ENCODE data around the gene YJEFN3. TPM values are rescaled to one million over a fixed set of nuclear protein-coding genes. Genes with fewer than 3 reads are reported as not detected.

Gene YJEFN3
- total RNA-seq, 4 donors from 2014 or later, result 0.45 to 1.4 (median 0.96) TPM

GRCh38 chr19:19550485-19550929 is 21.8 kb downstream of the YJEFN3 start:
- TF ChIP-seq EP300 (IDR thresholded peaks at IDR 0.05), result no peak
- TF ChIP-seq POLR2A (IDR thresholded peaks at IDR 0.05), result no peak
- TF ChIP-seq CTCF (IDR thresholded peaks at IDR 0.05), result no peak
- no peak for TF ChIP-seq POLR2AphosphoS5 (IDR thresholded peaks at IDR 0.05)
- WGBS, 2 donors (ENCODE audit: low coverage in 1 of 2), result no CpG with 5 or more reads among the region's 8 CpGs
- no peak for ATAC-seq
- H3K36me3 ChIP-seq, result no peaks in the 10 kb centered on the region
- H3K27me3 ChIP-seq, result peaks cover 70% of the 10 kb centered on the region
- H3K4me1 ChIP-seq, result no peaks in the 10 kb centered on the region
- no peak overlapping the region for H3K4me3 ChIP-seq
- H3K9me3 ChIP-seq, result no peaks in the 10 kb centered on the region
- H3K27ac ChIP-seq, result no peak overlapping the region

GRCh38 chr19:19550972-19551852 is 22.5 kb downstream of the YJEFN3 start:
- no peaks in the 10 kb centered on the region for H3K4me1 ChIP-seq
- H3K27me3 ChIP-seq, result peaks cover 63% of the 10 kb centered on the region
- H3K4me3 ChIP-seq, result no peak overlapping the region
- no peak for TF ChIP-seq POLR2AphosphoS5 (IDR thresholded peaks at IDR 0.05)
- no peaks in the 10 kb centered on the region for H3K36me3 ChIP-seq
- H3K27ac ChIP-seq, result no peak overlapping the region
- ATAC-seq, result no peak
- H3K9me3 ChIP-seq, result no peaks in the 10 kb centered on the region
- 89 to 100% methylated on average over 1 to 2 of the region's 10 CpGs for WGBS, 2 donors (ENCODE audit: low coverage in 1 of 2)

GRCh38 chr19:19551853-19552192 is 23.1 kb downstream of the YJEFN3 start:
- Histone ChIP-seq H3K36me3 (no peaks in the 10 kb centered on the region), H3K4me1 (no peaks in the 10 kb centered on the region), H3K9me3 (no peaks in the 10 kb centered on the region), H3K27me3 (peaks cover 57% of the 10 kb centered on the region), H3K27ac (no peak overlapping the region), H3K4me3 (no peak overlapping the region)
- TF ChIP-seq POLR2AphosphoS5 (IDR thresholded peaks at IDR 0.05) (no peak), EP300 (IDR thresholded peaks at IDR 0.05) (no peak), POLR2A (IDR thresholded peaks at IDR 0.05) (no peak), CTCF (IDR thresholded peaks at IDR 0.05) (no peak)
- ATAC-seq, result no peak
- 80 to 83% methylated on average over 1 to 2 of the region's 14 CpGs for WGBS, 2 donors (ENCODE audit: low coverage in 1 of 2)

GRCh38 chr19:19552798-19553197 is 24.1 kb downstream of the YJEFN3 start:
- Histone ChIP-seq H3K4me3 (no peak overlapping the region), H3K36me3 (no peaks in the 10 kb centered on the region), H3K27ac (no peak overlapping the region), H3K27me3 (peaks cover 47% of the 10 kb centered on the region), H3K9me3 (no peaks in the 10 kb centered on the region), H3K4me1 (no peaks in the 10 kb centered on the region)
- ATAC-seq, result peak; percentile 23
- 10% methylated on average over 2 of the region's 6 CpGs; no CpG with 5 or more reads in 1 of the 2 donors for WGBS, 2 donors (ENCODE audit: low coverage in 1 of 2)
- TF ChIP-seq EP300 (IDR thresholded peaks at IDR 0.05), result no peak
- peak in 1 of 4 experiments; percentile 38 for TF ChIP-seq CTCF (IDR thresholded peaks at IDR 0.05)
- TF ChIP-seq POLR2A (IDR thresholded peaks at IDR 0.05), result no peak

- 81 to 89% methylated on average over 3 to 5 of the region's 10 CpGs for WGBS, 2 donors (ENCODE audit: low coverage in 1 of 2)
- no peaks in the 10 kb centered on the region for H3K9me3 ChIP-seq
These were observed 25.0 kb downstream of the YJEFN3 start for GRCh38 chr19:19553670-19554069.

More at GRCh38 chr19:19553670-19554069, 25.0 kb downstream of the YJEFN3 start:
- no peak overlapping the region for H3K4me3 ChIP-seq
- no peak for ATAC-seq
- no peak overlapping the region for H3K27ac ChIP-seq
- H3K4me1 ChIP-seq, result no peaks in the 10 kb centered on the region
- H3K27me3 ChIP-seq, result peaks cover 39% of the 10 kb centered on the region
- no peaks in the 10 kb centered on the region for H3K36me3 ChIP-seq
- no peak for TF ChIP-seq POLR2A (IDR thresholded peaks at IDR 0.05)
- TF ChIP-seq CTCF (IDR thresholded peaks at IDR 0.05), result no peak
- no peak for TF ChIP-seq EP300 (IDR thresholded peaks at IDR 0.05)
- no peak for TF ChIP-seq POLR2AphosphoS5 (IDR thresholded peaks at IDR 0.05)

Data from gastroesophageal sphincter (tissue), 4 donors.